ENCODE results near the gene LIPC.

LIPC gene

GRCh38 chr15:58517682-58518525 lies 86.1 kb downstream of the LIPC start:
- no peak for DNase-seq (ENCODE audit: low read depth)

GRCh38 chr15:58518626-58519025 lies 86.8 kb downstream of the LIPC start:
- no peak for DNase-seq (ENCODE audit: low read depth)

GRCh38 chr15:58519516-58519915 lies 87.7 kb downstream of the LIPC start:
- no peak for DNase-seq (ENCODE audit: low read depth)

- no peak for DNase-seq (ENCODE audit: low read depth)
Measured at GRCh38 chr15:58520464-58520863, 88.7 kb downstream of the LIPC start.

GRCh38 chr15:58520936-58521292 lies 89.1 kb downstream of the LIPC start:
- no peak for DNase-seq (ENCODE audit: low read depth)

GRCh38 chr15:58521293-58521991 lies 89.7 kb downstream of the LIPC start:
- DNase-seq (ENCODE audit: low read depth) = no peak

- no peak for DNase-seq (ENCODE audit: low read depth)
Measured at GRCh38 chr15:58522391-58522790, 90.6 kb downstream of the LIPC start.

- DNase-seq (ENCODE audit: low read depth) = no peak
Measured at GRCh38 chr15:58522865-58523264, 91.1 kb downstream of the LIPC start.

- DNase-seq (ENCODE audit: low read depth) = no peak
Measured at GRCh38 chr15:58523634-58524033, 91.8 kb downstream of the LIPC start.

- DNase-seq (ENCODE audit: low read depth) = no peak
Measured at GRCh38 chr15:58524247-58524646, 92.5 kb downstream of the LIPC start.

GRCh38 chr15:58525991-58526421 lies 94.2 kb downstream of the LIPC start:
- DNase-seq (ENCODE audit: low read depth) = no peak

GRCh38 chr15:58526647-58527192 lies 94.9 kb downstream of the LIPC start:
- DNase-seq (ENCODE audit: low read depth) = no peak

GRCh38 chr15:58527573-58528187 lies 95.9 kb downstream of the LIPC start:
- DNase-seq (ENCODE audit: low read depth) = no peak

- no peak for DNase-seq (ENCODE audit: low read depth)
Measured at GRCh38 chr15:58528188-58528870, 96.5 kb downstream of the LIPC start.

GRCh38 chr15:58529041-58529440 lies 97.2 kb downstream of the LIPC start:
- no peak for DNase-seq (ENCODE audit: low read depth)

- DNase-seq (ENCODE audit: low read depth) = no peak
Measured at GRCh38 chr15:58530056-58530590, 98.3 kb downstream of the LIPC start.

- no peak for DNase-seq (ENCODE audit: low read depth)
Measured at GRCh38 chr15:58532126-58532525, 100.3 kb downstream of the LIPC start.

- DNase-seq (ENCODE audit: low read depth) = no peak
Measured at GRCh38 chr15:58534556-58534955, 102.8 kb downstream of the LIPC start.

- DNase-seq (ENCODE audit: low read depth) = no peak
Measured at GRCh38 chr15:58535337-58535736, 103.5 kb downstream of the LIPC start.

- no peak for DNase-seq (ENCODE audit: low read depth)
Measured at GRCh38 chr15:58535894-58536293, 104.1 kb downstream of the LIPC start.

GRCh38 chr15:58536414-58536813 lies 104.6 kb downstream of the LIPC start:
- no peak for DNase-seq (ENCODE audit: low read depth)

- DNase-seq (ENCODE audit: low read depth) = no peak
Measured at GRCh38 chr15:58537033-58537432, 105.2 kb downstream of the LIPC start.

Data from activated T-cell treated with anti-CD3 and anti-CD28 coated beads for 48 hours (primary cell).